ENCODE measurements around the gene POLA2.

- TF ChIP-seq CTCF (IDR thresholded peaks at IDR 0.05; ENCODE audit: extremely low read depth in 1 of 2, insufficient read depth in 1 of 2, low read depth in 1 of 2, low read length in 2 of 2): no peak
- TF ChIP-seq MAX (IDR thresholded peaks at IDR 0.05; ENCODE audit: insufficient read depth, insufficient read length): no peak
- TF ChIP-seq POLR2A (IDR thresholded peaks at IDR 0.05; ENCODE audit: low read depth, low read length): peak; percentile 67
Measured at GRCh38 chr11:65325435-65325834, 63.7 kb downstream of the POLA2 start.

Data from endothelial cell of umbilical vein (primary cell).